GM18520 (cell line): ENCODE results near the gene NAT8L.

Source experiments
- ATAC-seq: cut with Tn5 transposase; IDR thresholded peaks from one replicate; pipeline ENCODE4 v1.9.1; 2021; ENCODE audit not compliant: unreplicated experiment

NAT8L gene

DNA sequence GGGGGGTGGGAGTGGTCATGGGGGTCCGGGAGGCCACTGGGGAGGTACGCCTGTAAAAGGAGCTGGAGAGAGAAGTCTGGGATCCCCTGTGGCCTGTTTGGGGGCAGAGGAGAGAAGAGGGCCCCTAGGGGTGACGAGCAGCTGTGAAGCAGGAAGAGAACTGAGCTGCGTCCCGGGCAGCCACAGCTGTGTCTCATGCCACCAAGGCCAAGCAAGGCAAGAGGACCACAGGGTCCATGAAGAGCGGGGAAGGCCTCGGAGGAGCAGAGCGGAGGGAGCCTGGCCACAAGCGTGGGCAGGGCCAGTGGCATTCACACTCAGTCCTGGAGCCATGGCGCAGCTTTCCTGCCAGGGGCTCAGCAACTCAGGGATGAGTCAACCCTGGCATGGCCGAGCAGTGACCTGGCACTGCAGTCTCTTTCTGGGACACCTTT is 13.6 kb upstream of the NAT8L start:
- no peak for ATAC-seq

DNA sequence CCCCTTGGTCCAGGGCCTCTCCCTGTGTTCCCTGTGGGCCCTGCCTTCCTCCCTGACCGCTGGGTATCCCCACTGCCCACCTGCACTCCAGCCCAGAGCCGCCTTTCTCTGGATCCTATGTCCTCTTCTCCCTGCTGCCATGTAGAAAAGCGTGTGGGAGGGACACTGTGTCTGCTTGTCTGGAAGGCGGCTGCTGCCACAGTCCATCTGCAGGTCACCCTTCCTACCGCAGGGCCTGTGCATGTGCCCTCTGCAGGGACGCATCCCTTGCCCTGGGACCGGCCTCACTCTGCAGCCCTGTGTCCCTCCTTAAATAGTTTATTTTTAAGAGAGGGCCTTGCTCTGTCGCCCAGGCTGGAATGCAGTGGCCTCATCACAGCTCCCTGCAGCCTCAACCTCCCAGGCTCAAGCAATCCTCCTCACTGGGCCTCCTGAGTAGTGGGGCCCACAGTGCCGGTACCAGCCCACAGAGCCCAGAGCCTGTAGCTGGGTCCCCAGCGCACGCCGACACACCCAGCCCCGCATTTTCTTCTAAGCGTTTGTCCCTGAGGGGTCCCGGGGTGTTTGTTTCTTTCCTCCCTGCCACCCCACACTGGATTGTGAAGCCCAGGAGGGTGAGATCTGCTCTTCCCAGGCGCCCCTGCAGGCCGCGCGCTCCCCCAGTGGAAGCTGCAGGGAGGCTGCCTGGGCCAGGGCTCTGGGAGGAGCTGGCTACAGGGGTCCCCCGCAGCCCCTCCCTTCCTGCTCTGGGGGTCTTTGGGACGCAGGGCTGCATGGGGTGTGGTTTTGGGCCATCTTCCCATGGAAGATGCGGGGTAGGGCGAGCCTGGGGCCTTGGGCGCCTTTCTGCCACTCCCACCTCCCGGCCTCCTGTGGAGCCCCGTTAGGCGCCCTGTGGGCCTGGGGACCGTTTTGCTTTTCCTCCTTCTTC is 12.8 kb upstream of the NAT8L start:
- no peak for ATAC-seq

DNA sequence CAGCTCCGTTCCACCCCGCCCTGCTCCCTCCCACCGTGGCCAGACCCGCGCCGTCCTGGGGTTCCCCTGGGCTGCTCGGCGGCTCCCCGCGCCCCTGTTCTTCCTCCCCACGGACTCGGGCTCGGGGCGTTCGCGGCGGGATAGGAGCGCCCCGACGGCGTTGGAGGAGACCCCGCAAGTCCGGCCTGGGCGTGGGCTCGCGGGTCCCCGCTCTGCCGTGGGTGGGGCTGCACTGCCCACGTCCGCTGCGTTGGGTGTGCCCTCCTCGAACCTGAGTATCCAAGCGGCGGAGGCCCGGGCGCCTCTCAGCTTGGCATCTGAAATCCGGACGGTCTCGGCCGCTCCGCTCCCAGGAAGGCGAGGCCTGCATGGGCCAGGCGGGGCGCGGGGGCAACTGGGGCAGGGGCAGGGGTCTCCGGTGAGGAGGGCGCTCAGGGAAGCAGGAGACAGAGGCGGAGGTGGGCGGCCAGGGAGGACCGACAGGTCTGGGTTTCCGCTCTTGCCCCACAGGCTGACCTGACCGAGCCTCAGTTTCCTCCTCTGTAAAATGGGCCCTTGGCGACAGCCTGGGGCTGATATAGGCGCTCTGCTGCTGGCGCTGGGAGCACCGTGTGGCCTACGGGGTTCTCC is 12.0 kb upstream of the NAT8L start:
- ATAC-seq: no peak

DNA sequence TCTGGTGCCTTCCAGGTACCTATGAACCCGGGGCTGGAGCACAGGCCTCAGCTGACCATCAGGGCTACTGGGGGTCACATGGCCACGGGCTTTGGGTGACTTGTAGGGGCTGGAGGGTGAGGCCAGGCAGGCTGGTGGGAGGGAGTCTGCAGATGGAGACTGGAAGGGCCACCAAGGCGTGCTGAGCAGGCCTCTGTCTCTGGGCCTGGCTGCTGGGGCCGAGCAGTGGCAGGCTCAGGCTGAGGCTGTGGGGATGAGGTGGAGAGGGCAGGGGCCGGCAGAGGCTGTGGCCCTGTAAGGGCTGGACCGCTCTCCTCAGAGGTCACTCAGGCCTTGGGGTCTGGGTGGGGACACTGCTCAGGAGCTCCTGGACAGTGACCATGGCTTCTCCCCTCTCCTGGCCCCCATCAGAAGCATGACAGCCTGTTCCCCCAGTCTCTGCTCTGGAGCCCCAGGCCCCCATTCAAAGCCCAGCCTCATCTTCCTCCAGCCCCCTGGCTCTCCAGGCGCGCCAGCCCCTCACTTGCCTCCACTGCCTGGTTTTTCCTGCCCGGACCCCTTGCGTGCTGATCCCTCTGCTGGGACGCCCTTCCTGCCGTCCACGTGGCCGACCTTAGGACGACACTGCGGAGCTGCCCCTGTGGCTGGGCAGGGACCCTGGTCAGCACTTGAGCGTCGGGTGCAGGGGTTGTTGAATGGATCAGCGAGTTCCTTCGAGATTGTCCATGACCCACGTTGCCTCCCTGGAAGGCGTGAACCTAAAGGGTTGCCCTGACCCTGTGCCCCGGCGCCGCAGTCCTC is 11.1 kb upstream of the NAT8L start:
- ATAC-seq: no peak

DNA sequence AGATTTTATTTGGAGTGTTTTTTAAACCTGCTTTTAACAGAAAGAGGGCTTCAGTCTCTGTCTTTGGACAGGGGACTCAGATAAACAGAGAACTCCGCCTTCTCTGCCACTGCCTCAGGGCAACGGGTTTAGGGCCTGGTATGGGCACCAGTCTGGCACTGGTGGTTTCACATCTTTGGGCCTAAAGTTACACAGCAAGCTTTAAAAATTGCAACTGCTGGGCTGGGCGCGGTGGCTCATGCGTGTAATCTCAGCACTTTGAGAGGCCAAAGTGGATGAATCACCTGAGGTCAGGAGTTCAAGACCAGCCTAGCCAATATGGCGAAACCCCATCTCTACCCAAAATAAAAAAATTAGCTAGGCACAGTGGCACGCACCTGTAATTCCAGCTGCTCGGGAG is 10.3 kb upstream of the NAT8L start:
- ATAC-seq: no peak

DNA sequence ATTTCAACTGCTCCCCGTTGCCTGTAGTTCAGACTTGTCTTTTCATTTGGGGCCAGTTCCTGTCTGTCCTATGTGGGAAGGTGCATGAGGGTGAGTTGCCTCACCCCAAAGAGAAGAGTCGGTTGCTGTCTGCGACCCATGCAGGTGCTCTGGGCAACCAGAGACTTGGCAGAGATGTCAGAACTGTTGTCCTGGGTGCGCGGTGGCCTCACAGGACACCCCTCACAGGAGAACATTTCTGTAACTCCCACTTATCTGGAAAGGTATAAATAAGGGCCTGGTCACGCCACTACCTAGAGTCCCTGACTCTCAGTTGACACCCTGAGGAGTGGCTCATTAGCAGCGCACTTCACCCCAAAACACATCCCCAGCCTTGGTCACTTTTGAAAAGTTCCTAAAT is 9.7 kb upstream of the NAT8L start:
- ATAC-seq: no peak

DNA sequence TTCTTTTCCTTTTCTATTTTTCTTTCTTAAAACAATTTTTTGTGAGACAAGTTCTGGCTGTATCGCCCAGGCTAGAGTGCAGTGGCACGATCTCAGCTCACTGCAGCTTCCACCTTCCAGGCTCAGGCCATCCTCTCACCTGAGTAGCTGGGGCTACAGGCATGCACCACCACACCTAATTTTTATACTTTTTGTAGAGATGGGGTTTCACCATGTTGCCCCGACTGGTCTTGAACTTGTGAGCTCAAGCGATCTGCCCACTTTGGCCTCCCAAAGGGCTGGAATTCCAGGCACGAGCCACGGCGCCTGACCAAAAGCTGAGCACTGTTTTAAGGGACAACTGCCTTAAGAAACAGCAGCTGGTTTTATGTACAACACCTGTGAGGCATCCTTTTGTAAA is 9.3 kb upstream of the NAT8L start:
- no peak for ATAC-seq

DNA sequence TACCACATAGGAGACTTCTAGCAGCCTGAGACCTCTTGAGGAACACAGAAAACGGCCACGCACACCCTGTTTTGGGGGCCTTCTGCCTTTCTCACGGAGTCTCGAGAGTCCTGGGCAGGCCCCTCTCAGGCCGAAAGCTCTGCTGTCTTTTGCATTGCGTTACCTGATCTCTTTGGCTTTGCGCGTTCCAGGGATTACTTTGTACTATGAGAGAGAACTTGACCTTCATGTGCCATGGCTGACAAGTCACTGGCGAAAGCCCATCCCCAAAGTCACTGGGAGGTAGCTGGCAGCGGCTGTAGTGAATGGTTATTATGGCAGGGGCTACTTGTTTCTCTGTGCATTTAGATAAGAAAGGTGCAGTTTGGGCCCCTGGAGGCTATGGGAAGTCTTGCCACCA is 8.0 kb upstream of the NAT8L start:
- ATAC-seq: no peak

DNA sequence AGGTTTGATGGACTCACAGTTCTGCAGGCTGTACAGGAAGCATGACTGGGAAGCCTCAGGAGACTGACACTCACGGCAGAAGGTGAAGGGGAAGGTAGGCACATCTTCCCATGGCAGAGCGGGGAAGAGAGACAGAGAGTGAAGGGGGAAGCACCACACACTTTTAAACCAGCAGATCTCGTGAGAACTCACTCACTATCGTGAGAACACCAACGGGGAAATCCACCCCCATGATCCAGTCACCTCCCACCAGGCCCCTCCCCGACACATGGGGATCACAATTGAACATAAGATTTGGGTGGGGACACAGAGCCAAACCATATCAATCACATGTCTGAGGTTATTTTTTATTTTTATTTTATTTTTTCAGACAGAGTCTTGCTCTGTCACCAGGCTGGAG is 4.9 kb upstream of the NAT8L start:
- ATAC-seq: no peak

DNA sequence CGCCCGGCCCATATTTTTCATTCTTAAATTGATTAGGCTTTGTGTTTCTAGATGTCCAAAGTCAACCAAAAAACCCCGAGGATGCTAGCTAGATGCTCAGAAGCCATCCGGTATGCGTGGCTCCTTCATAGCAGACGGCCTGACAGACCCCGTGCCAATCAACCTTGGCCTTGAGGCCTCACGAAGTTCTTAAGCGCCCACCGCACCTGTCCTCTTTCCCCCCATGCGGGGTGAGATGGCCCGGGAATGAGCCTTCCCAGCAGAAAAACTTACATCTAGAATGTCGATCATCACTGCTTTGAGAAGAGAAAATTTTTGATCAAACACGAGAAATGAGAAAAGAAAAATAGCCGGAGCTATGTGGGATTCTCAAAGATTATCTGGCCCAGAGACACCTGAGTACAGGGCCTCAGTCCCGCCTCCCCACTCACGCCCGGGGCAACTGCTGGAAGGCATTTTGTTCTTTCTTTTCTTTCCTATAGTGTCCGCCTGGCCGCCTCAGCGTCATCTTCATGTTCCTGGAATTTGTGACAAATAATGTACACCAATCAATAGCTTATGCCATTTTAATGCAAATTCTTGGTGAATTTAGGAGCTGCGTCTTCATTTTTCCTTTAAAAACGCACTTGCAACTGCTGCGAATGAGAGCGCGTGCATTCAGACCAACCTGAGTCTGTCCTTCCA is 1.6 kb upstream of the NAT8L start:
- no peak for ATAC-seq

DNA sequence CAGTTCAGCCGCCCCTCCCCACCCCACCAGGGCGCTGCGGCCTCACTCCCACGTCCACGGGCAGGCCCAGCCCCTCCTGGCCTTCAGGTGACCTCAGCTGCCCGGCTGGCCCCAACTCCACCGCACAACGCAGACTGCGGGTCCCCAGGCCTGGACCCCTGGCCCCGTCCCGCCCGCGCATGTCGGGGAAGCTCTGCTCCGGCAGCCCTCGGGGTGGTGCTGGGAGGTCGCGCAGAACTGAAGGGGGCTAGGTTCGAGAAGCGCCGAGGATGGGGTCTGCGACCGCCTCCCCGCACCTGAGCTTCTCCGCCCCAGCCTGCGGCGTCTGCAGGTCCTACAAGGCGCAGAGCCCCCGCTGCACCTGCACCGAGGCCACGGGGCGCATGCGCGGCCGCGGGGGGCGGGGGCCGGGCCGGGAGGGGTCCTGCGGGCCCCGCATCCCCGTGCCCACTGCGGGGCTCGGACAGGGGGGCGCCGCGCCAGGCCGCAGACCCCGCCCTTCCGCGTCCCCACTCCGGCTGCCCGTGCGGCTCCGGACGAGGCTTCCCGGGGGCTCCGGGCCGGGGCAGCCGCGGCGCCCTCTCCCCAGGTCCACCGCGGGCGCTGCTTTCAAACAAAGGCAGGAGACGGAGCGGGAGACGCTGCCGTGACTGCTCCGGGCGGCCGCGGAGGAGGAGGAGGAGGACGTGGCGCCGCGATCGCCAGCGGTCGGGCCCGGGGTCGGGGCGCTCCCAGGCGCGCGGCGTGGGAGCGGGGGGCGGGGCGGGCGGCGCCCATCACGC is 672 bp upstream of the NAT8L start:
- ATAC-seq: no peak

DNA sequence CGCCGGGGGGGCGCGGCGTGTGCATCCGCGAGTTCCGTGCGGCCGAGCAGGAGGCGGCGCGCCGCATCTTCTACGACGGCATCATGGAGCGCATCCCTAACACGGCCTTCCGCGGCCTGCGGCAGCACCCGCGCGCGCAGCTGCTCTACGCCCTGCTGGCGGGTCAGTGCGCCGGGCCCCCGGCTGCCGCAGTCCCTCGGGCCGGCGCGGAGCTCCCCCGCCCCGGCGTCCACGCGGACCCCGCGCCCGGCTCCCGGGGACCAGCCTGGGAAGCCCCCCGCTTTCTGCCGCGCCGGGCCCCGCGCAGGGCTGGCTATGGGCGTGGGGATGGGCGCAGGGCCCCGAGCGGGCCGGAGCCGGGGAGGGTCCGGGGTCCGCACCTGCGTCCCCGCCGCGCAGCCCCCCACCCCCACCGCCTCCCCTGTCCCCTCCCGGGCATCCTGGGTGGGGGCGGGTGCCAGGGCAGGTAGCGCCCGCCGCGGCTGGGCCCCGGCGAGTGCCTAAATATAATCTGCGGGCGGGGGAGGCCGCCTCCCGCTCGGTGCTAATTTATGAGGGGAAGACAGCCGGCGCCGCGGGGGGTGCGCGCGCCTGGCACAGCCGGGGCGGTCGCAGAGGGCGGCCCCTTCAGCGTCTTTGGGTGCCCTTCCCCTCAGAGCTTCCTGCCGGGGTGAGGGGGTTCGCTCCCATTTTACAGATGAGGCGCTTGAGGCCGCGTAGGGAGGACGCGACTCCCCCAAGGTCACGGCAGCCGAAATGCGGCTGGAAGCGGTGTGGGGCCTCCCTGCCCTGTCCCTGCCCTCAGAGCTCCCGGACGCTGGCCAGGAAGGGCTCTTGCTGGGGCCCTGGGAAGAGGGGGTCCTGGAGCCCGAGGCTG is 837 bp downstream of the NAT8L start:
- ATAC-seq: no peak

DNA sequence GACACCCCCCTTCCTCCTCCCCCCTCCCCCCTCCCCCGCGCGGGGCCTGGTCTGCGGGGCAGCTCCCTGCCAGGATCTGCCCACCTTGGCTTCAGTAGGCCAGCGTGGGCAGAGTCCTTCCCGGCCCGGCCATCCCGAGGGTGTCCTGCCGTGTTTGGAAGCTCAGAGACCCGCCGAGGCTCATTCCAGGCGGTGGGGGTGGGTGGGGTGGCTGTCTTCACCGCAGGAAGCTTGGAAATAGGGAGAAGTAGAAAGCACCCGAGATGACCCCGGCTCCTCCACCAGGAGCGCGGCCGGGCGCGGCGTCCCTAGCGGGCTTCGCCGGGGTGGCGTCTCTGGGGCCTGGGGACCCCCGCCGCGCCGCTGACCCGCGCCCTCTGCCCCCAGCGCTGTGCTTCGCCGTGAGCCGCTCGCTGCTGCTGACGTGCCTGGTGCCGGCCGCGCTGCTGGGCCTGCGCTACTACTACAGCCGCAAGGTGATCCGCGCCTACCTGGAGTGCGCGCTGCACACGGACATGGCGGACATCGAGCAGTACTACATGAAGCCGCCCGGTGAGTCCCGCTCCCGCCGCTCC is 1.6 kb downstream of the NAT8L start:
- no peak for ATAC-seq

DNA sequence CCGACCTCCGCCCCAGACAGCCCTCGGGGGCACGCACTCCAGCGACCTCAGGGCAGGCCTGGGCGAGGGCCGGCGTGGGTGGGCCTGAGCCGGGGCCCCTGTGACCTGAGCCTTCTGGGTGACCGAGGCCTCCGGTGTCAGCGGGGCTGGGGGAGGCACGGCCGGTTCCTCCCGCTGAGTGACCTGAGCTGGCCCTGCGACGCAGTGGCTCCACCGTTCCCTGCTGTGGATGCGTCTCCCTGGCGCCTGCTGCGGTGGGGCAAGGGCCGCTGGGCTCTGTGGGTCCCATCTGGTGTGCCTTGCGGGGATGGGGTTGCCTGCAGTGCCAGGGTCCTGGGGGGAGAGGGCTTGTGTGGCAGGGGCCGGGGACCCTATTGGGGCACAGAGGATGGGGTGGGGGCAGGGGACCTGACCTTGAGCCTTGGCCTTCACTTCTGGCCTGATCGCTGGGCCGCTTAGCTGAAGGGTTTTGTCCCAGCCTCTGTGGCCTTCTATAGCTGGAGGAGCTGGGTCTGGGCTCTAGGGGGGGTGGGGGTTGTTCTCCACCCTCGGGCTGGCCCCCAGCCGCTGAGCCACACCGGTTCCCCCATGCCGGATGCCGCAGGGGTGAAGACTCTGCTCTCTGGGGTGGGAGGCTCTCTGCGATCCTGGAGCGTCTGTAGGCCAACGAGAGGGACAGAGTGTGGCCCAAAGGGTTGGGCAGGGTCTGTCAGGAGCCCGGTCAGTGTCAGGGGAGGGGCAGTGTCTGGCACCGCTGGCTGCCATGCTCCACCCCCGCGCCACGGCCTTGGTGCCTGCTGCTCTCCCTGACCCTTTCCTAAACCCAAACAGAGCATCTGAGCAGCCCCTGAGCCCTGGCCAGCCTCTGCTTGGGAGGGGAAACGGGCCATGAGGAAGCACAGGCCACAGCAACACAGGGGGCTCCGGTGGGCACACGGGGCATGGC is 2.3 kb downstream of the NAT8L start:
- ATAC-seq: no peak

DNA sequence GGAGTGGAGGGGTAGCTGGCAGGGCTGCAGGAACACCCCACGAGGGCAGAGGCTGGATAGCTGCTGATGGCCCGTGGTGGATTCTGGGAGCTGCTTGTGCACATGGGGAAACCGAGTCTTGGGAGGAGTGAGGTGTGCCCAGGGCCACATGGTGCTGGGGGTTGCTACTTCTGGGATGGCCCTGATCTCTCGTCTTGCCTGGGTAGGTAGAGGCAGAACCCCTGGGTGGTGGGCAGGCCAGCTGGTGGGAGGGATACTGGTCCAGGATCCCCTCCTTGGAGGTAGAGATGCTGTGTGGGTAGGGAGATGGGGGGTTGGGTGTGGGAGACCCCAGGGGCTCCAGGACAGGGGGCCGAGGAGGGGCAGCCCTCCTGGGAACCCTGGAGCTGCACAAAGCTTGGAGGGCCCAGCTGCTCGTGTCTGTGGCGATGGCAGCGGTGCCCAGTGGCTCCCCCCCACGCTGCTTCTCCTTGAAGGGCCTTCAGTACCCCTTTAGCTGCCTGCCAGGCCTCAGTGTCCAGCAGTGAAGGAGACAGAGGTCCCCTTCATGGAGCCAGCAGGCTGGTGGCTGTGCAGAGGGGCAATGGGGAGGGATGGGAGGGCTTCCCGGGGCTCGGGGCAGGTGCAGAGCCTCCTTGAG is 3.2 kb downstream of the NAT8L start:
- no peak for ATAC-seq

DNA sequence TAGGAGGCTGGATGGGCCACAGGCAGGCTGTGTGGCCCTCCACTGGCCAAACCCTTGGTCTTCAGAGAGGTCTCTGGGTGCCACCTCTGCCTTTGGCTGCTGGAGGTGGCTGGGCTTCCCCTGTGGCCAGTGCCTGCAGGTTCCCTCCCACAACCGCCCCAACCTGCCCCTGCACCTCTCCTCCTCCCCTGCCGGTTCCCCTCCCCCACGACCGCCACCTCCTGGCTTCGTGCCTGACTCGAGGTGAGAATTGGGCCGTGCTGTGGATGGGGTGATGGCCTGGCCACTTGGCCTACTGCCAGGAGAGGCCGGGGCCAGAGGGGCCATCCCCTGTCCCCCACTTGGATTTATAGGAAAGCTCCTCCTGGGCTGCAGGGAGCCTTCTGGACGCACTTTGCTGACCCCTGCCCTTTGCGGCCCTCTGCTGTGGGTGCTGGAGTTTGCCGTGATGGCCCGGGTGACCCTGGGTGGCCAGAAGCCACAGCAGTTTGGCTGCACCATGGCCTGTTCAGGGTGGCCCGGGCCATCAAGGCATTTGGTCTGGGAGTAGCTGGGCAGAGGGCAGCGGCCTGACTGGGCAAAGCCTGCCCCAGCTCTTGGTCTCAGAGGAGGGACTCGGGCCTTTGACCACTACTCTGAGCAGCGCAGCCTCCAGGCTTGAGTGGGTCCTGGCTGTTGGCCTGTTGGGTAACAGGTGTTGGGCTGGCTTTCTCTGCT is 3.8 kb downstream of the NAT8L start:
- no peak for ATAC-seq
